Glomerular visceral epithelial cell (primary cell): ENCODE measurements around the gene DLG1.

Experiments
- DNase-seq: peaks from one replicate; pipeline ENCODE4 v3.0.0-alpha.2; 2016; ENCODE audit errors: extremely low spot score

The DLG1 gene

GRCh38 chr3:197015790-197016736 lies 282.3 kb downstream of the DLG1 start:
- DNase-seq = no peak

- DNase-seq = no peak
Measured at GRCh38 chr3:197014942-197015575, 283.4 kb downstream of the DLG1 start.

GRCh38 chr3:197014024-197014423 lies 284.4 kb downstream of the DLG1 start:
- DNase-seq = no peak

- DNase-seq = no peak
Measured at GRCh38 chr3:197012540-197012883, 285.9 kb downstream of the DLG1 start.

- no peak for DNase-seq
Measured at GRCh38 chr3:197011780-197012539, 286.5 kb downstream of the DLG1 start.

- DNase-seq = no peak
Measured at GRCh38 chr3:197010556-197011351, 287.7 kb downstream of the DLG1 start.

- DNase-seq = no peak
Measured at GRCh38 chr3:197009532-197010019, 288.8 kb downstream of the DLG1 start.

GRCh38 chr3:197008436-197009209 lies 289.8 kb downstream of the DLG1 start:
- no peak for DNase-seq

GRCh38 chr3:197007953-197008352 lies 290.5 kb downstream of the DLG1 start:
- no peak for DNase-seq

GRCh38 chr3:197007296-197007940 lies 291.0 kb downstream of the DLG1 start:
- no peak for DNase-seq

- no peak for DNase-seq
Measured at GRCh38 chr3:197006860-197007259, 291.6 kb downstream of the DLG1 start.

- DNase-seq = no peak
Measured at GRCh38 chr3:197006446-197006845, 292.0 kb downstream of the DLG1 start.

GRCh38 chr3:197003461-197004385 lies 294.7 kb downstream of the DLG1 start:
- no peak for DNase-seq

- DNase-seq = peak; percentile 87
Measured at GRCh38 chr3:197002701-197003454, 295.5 kb downstream of the DLG1 start.

GRCh38 chr3:197001972-197002700 lies 296.3 kb downstream of the DLG1 start:
- DNase-seq = no peak

- DNase-seq = no peak
Measured at GRCh38 chr3:197001106-197001971, 297.1 kb downstream of the DLG1 start.

- no peak for DNase-seq
Measured at GRCh38 chr3:197000211-197000610, 298.2 kb downstream of the DLG1 start.
